Spleen (tissue), 11 donors: Measurements from ENCODE around the gene NRXN3. TPM values are rescaled to one million over a fixed set of nuclear protein-coding genes. Genes with fewer than 3 reads are reported as not detected.

ENCODE experiments used
- DNase-seq: peaks from one replicate; pipeline ENCODE4 v3.0.0-alpha.2; 2020
- H3K27ac ChIP-seq, 8 donors: fragments of 200-600 bp; sonication (generic) in 7 of 8; 1 replicate in 4 of 8; 2 replicates in 4 of 8; pipeline versions ENCODE4 v1.5.0 to v1.8.0; 2016 to 2021; ENCODE audit warnings: inconsistent platforms in 4 of 8, mild to moderate bottlenecking in 4 of 8, moderate library complexity in 1 of 8
- H3K27me3 ChIP-seq, 7 donors: fragments of 200-600 bp; sonication (generic) in 6 of 7; replicated peaks in 1 of 7; 1 replicate in 4 of 7; 2 replicates in 3 of 7; pipeline versions ENCODE4 v1.5.0 to v1.8.0; 2016 to 2021; ENCODE audit warnings: inconsistent platforms in 3 of 7, mild to moderate bottlenecking in 1 of 7
- H3K36me3 ChIP-seq, 6 donors: fragments of 200-600 bp; sonication (generic) in 5 of 6; 1 replicate in 4 of 6; 2 replicates in 2 of 6; pipeline versions ENCODE4 v1.5.0 to v1.8.0; 2016 to 2021; ENCODE audit warnings: inconsistent platforms in 2 of 6
- H3K4me1 ChIP-seq, 6 donors: fragments of 200-600 bp; sonication (generic) in 5 of 6; 1 replicate in 3 of 6; 2 replicates in 3 of 6; pipeline versions ENCODE4 v1.5.0 to v1.8.0; 2016 to 2021; ENCODE audit warnings: inconsistent platforms in 3 of 6
- H3K4me3 ChIP-seq, 8 donors: fragments of 200-600 bp; sonication (generic) in 7 of 8; 1 replicate in 4 of 8; 2 replicates in 4 of 8; pipeline versions ENCODE4 v1.5.0 to v1.8.0; 2016 to 2021; ENCODE audit warnings: inconsistent platforms in 4 of 8, mild to moderate bottlenecking in 4 of 8, moderate library complexity in 2 of 8
- H3K9me3 ChIP-seq, 8 donors: fragments of 200-600 bp; sonication (generic) in 7 of 8; 1 replicate in 4 of 8; 2 replicates in 4 of 8; pipeline versions ENCODE4 v1.5.0 to v1.8.0; 2016 to 2021; ENCODE audit warnings: inconsistent platforms in 4 of 8
- CTCF ChIP-seq, 11 experiments: fragments of 200-600 bp in 7 of 11; fragments of 450-650 bp in 4 of 11; sonication (generic) in 4 of 11; IDR thresholded peaks in 8 of 11; conservative IDR thresholded peaks in 3 of 11; 1 replicate in 7 of 11; 2 replicates in 4 of 11; pipeline versions ENCODE4 v1.4.0 to v1.8.0; 2016 to 2021; ENCODE audit warnings: antibody characterized with exemption in 11 of 11, inconsistent platforms in 4 of 11, mild to moderate bottlenecking in 1 of 11
- POLR2A ChIP-seq, 3 donors: fragments of 450-650 bp; IDR thresholded peaks; one replicate each; pipeline ENCODE4 v1.5.1; 2017; ENCODE audit warnings: antibody characterized with exemption in 3 of 3, mild to moderate bottlenecking in 1 of 3
- POLR2AphosphoS5 ChIP-seq, 3 donors: sonication (generic); formaldehyde crosslinking; IDR thresholded peaks; one replicate each; pipeline ENCODE4 v1.5.1; 2017; ENCODE audit warnings: antibody characterized with exemption in 3 of 3
- WGBS, 5 donors: extraction: QIAGEN DNeasy Blood & Tissue Kit in 3 of 5; methylation state at CpG; one replicate each; pipeline versions ENCODE4 v1.1.5 to v1.1.7; 2013 to 2018; 5-methylcytosine and 5-hydroxymethylcytosine counted together
- intact Hi-C: fragments of 100-400 bp; cut with DNase I; formaldehyde crosslinking; loops from one replicate; pipeline ENCODE4 v1.15.0; 2023; ENCODE audit warnings: low total_unique reads
- polyA plus RNA-seq, 3 donors: library from polyadenylated mRNA; stranded (reverse); fragments of 200-250 nt; gene quantifications; one replicate each; pipeline ENCODE4 v1.2.1, GENCODE V29; 2013
- total RNA-seq, 7 donors: library from RNA; depleted of rRNA in 3 of 7; stranded (reverse); fragments of >200 nt in 3 of 7; fragmentation: NEBNext Ultra II Directional in 4 of 7; extraction: Animal tissue kit (Norgen Biotek cat#: 25700) in 4 of 7; gene quantifications; one replicate each; pipeline versions ENCODE4 v1.1.0 to v1.2.1, GENCODE V29; 2016 to 2021
- donor health status: healthy with polysubstance abuse.
- donor health status: DM: no; HTN: no; CAD: no; lungs with moderate emphysema.
- donor health status: DM: no; HTN: no; CAD: no.
- donor health status: Bipolar disorder and iron deficiency.
- donor health status: healthy.
- donor health status: DM: no; HTN: no; CAD: no.
- donor health status: DM: yes; HTN: yes; CAD: no.

NRXN3 gene
- total and polyA plus RNA-seq, 10 donors = 0.21 to 11.5 (median 1.6) TPM

DNA sequence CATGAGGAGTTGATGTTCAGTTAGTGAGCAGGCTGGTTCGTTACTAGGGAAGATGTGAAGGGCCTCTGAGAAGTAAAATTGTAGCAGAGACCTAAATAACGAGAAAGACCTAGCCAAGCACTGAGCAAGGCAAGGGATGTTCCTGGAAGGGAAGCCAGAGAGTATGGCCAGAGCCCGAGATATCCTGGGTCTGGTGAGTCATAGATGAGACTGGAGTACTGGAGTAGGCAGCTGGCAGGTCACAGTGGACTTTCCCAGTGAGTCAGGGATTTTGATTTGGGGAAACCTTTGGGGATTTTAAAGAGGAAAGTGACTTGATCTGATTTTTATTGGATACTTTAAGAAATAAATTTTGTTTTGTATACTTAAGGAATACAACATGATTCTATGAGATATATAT is 1672.1 kb downstream of the NRXN3 start:
- no peak for TF ChIP-seq CTCF (IDR thresholded peaks at IDR 0.05 in 8 of 11, conservative IDR thresholded peaks at IDR 0.05 in 3 of 11)
- TF ChIP-seq POLR2A (IDR thresholded peaks at IDR 0.05) = no peak
- TF ChIP-seq POLR2AphosphoS5 (IDR thresholded peaks at IDR 0.05) = no peak
- H3K27ac ChIP-seq = no peak overlapping the region
- H3K4me3 ChIP-seq = no peak overlapping the region
- H3K4me1 ChIP-seq = no peaks in the 10 kb centered on the region
- H3K9me3 ChIP-seq = no peaks in the 10 kb centered on the region
- no peaks in the 10 kb centered on the region for H3K27me3 ChIP-seq
- DNase-seq = no peak
- intact Hi-C loops = no loop called here
- WGBS, 5 donors = 55 to 79% (median 65%) methylated on average over 3 of the region's 3 CpGs
- H3K36me3 ChIP-seq = no peaks in the 10 kb centered on the region

DNA sequence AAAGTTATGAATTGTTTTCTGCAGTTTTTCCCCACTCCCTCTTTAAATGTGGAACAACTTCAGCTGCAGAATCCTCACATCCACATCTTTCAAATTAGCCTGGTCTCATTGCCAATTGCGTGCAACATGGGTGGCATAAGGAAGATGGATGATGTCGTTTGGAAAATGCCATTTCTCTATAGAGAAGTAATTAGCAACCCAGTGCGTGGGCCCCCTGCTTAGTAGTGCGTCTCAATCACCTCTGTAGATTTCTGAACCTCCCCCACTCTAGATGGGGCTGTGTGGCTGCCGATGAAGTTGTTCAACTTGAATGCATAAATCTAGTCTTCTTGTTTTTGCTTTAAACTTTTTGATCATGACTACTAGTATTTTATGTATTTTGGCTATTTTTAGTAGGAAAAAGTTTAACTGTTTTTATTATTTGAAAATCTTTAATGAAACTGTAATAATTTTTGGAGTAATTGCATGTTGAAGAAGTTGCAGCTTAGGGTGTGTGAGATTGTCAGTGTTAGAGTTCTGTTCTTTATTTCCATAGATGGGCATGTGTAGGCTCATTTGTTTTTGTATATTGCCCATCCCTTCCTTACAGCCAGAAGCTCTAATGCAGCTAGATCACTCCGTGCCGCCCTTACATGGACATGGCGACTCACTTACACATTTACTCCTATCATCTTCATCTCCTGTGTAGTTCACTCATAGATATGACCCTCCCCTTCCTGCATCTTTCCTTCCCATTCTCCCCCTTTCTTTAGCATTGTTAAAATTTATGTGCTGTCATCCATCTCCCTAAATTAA is 1683.0 kb downstream of the NRXN3 start:
- no peak for TF ChIP-seq POLR2AphosphoS5 (IDR thresholded peaks at IDR 0.05)
- no peak for TF ChIP-seq POLR2A (IDR thresholded peaks at IDR 0.05)
- no peak for TF ChIP-seq CTCF (IDR thresholded peaks at IDR 0.05 in 8 of 11, conservative IDR thresholded peaks at IDR 0.05 in 3 of 11)
- no peak overlapping the region for H3K27ac ChIP-seq
- 59 to 65% (median 64%) methylated on average over 8 of the region's 8 CpGs for WGBS, 5 donors
- H3K27me3 ChIP-seq = no peaks in the 10 kb centered on the region
- DNase-seq = no peak
- intact Hi-C loops = no loop called here
- H3K9me3 ChIP-seq = no peaks in the 10 kb centered on the region
- H3K36me3 ChIP-seq = no peaks in the 10 kb centered on the region
- H3K4me1 ChIP-seq = no peaks in the 10 kb centered on the region
- H3K4me3 ChIP-seq = no peak overlapping the region

- H3K9me3 ChIP-seq = no peaks in the 10 kb centered on the region
- WGBS, 5 donors = 71 to 79% (median 75%) methylated on average over 2 of the region's 2 CpGs
- no peak overlapping the region for H3K4me3 ChIP-seq
- no peaks in the 10 kb centered on the region for H3K4me1 ChIP-seq
- no peaks in the 10 kb centered on the region for H3K27me3 ChIP-seq
- no peak for DNase-seq
- intact Hi-C loops = no loop called here
- no peaks in the 10 kb centered on the region for H3K36me3 ChIP-seq
- no peak for TF ChIP-seq CTCF (IDR thresholded peaks at IDR 0.05 in 8 of 11, conservative IDR thresholded peaks at IDR 0.05 in 3 of 11)
- no peak for TF ChIP-seq POLR2AphosphoS5 (IDR thresholded peaks at IDR 0.05)
- no peak for TF ChIP-seq POLR2A (IDR thresholded peaks at IDR 0.05)
- H3K27ac ChIP-seq = no peak overlapping the region
These were observed 1685.6 kb downstream of the NRXN3 start for GRCh38 chr14:79855789-79856188.

DNA sequence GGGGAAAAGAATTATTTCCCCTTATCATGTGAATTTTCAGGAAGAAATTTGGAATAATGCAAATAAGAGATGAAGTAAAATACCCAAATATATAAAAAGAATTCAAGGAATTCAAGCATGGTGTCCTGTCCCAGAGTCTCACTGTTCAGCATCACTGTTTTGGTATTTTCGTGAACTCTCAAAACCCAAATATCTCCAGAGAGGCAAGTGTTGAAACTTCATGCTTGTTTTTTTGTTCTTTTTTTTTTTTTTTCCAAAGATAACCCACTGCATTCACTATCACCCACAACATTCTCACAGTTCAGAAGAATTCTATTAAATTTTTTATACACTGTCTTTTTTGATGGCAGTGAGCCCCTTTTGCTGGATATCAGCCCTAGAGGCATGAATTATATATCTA is 1686.2 kb downstream of the NRXN3 start:
- Histone ChIP-seq H3K9me3 (peaks cover 0 to 2% (median 0%) of the 10 kb centered on the region in 8 donors), H3K36me3 (no peaks in the 10 kb centered on the region), H3K27me3 (no peaks in the 10 kb centered on the region), H3K4me3 (no peak overlapping the region), H3K4me1 (no peaks in the 10 kb centered on the region), H3K27ac (no peak overlapping the region)
- DNase-seq = no peak
- TF ChIP-seq CTCF (IDR thresholded peaks at IDR 0.05 in 8 of 11, conservative IDR thresholded peaks at IDR 0.05 in 3 of 11) (no peak), POLR2A (IDR thresholded peaks at IDR 0.05) (no peak), POLR2AphosphoS5 (IDR thresholded peaks at IDR 0.05) (no peak)
- WGBS, 5 donors = 76 to 90% (median 84%) methylated on average over 1 of the region's 1 CpG
- intact Hi-C loops = no loop called here
